Vagina (tissue), 2 donors: Measurements from ENCODE around the gene SLC8A1. TPM values are rescaled to one million over a fixed set of nuclear protein-coding genes. Genes with fewer than 3 reads are reported as not detected.

Experiments used
- DNase-seq, 2 donors: peaks; one replicate each; pipeline ENCODE4 v3.0.0-alpha.2; 2017; ENCODE audit errors: extremely low spot score in 2 of 2
- H3K27ac ChIP-seq: fragments of 200-600 bp; sonication (generic); one replicate; pipeline ENCODE4 v1.5.1; 2019
- H3K27me3 ChIP-seq: fragments of 200-600 bp; sonication (generic); one replicate; pipeline ENCODE4 v1.5.1; 2019
- H3K36me3 ChIP-seq, 2 donors: fragments of 200-600 bp; sonication (generic); one replicate each; pipeline ENCODE4 v1.5.1; 2017 to 2019
- H3K4me1 ChIP-seq: fragments of 200-600 bp; sonication (generic); one replicate; pipeline ENCODE4 v1.5.1; 2019
- H3K4me3 ChIP-seq, 2 donors: fragments of 200-600 bp; sonication (generic); 1 replicate in 1 of 2; 2 replicates in 1 of 2; pipeline ENCODE4 v1.5.1; 2016 to 2019
- H3K9me3 ChIP-seq: fragments of 200-600 bp; sonication (generic); one replicate; pipeline ENCODE4 v1.5.1; 2019
- CTCF ChIP-seq, 3 experiments: fragments of 450-650 bp in 2 of 3; fragments of 200-600 bp in 1 of 3; sonication (generic) in 1 of 3; IDR thresholded peaks; one replicate each; pipeline ENCODE4 v1.5.1; 2017 to 2019; ENCODE audit warnings: antibody characterized with exemption in 3 of 3, mild to moderate bottlenecking in 2 of 3, moderate library complexity in 2 of 3
- POLR2A ChIP-seq, 2 donors: fragments of 450-650 bp; IDR thresholded peaks; one replicate each; pipeline ENCODE4 v1.6.1; 2017; ENCODE audit warnings: antibody characterized with exemption in 2 of 2, mild to moderate bottlenecking in 2 of 2, moderate library complexity in 2 of 2
- POLR2AphosphoS5 ChIP-seq, 2 donors: sonication (generic); formaldehyde crosslinking; IDR thresholded peaks; one replicate each; pipeline ENCODE4 v1.9.0; 2017; ENCODE audit warnings: antibody characterized with exemption in 2 of 2, mild to moderate bottlenecking in 2 of 2, low read depth in 1 of 2; ENCODE audit not compliant: insufficient read depth in 1 of 2
- intact Hi-C: fragments of 100-400 bp; cut with DNase I; formaldehyde crosslinking; loops from one replicate; pipeline ENCODE4 v1.15.1; 2023
- total RNA-seq: library from RNA; depleted of rRNA; stranded (reverse); fragments of >200 nt; gene quantifications from one replicate; pipeline ENCODE4 v1.2.3, GENCODE V29; 2016

The SLC8A1 gene
- total RNA-seq, 1 donor from 2014 or later: 40.8 TPM

DNA sequence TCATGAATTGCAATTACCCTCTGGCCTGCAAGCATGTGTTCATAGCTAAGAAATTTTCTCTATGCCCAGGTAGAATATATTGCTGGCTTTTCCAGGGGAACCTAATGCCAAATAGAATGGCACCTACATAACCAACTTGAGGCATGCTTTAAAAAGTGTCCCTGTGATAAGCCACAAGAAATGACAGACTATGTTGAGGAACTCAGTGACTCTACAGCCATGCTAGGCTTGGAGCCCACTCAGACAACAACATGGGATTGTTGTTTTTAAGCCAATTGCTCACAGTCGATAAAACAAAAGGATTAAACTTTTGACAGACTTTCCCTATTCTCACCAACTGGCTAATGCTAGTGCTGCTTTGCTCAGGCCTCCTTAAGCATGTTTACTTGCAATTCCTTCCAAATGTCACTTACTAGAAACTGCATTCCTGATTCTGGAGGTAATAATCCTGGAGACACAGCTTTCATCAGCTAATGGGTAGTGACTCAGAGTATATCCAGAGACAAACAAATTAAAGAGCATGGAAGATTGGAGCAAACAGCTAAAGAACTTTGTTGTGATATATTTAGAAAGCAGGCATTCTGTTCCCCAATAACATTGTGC is 249.0 kb downstream of the SLC8A1 start:
- Histone ChIP-seq H3K27ac (no peak overlapping the region), H3K9me3 (no peaks in the 10 kb centered on the region), H3K27me3 (no peaks in the 10 kb centered on the region), H3K36me3 (no peaks in the 10 kb centered on the region), H3K4me3 (no peak overlapping the region), H3K4me1 (peaks cover 20% of the 10 kb centered on the region)
- intact Hi-C loops: no loop called here
- no peak for DNase-seq
- no peak for TF ChIP-seq CTCF (IDR thresholded peaks at IDR 0.05)
- TF ChIP-seq POLR2A (IDR thresholded peaks at IDR 0.05): no peak
- TF ChIP-seq POLR2AphosphoS5 (IDR thresholded peaks at IDR 0.05; ENCODE audit: insufficient read depth in 1 of 2, low read depth in 1 of 2): no peak

DNA sequence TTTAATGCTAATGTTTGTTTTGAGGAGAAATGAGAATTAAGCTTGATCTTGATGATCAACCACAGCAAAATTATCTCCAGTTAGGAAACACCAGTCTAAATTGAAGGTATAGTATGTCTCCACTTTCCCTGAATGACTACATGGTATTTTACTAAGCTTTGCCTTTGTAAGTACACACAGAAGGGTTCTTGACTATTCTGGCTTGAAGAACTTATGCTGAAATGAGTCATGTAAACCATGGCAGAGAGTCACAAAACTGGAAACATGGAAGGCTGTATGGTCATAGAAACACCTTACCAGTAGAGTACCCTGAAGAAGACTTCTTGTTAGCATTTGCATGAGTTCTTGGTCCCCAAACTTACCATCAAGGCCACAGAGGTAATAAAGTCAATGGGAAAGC is 250.5 kb downstream of the SLC8A1 start:
- H3K9me3 ChIP-seq: no peaks in the 10 kb centered on the region
- TF ChIP-seq CTCF (IDR thresholded peaks at IDR 0.05) (no peak), POLR2AphosphoS5 (IDR thresholded peaks at IDR 0.05; ENCODE audit: insufficient read depth in 1 of 2, low read depth in 1 of 2) (no peak), POLR2A (IDR thresholded peaks at IDR 0.05) (no peak)
- H3K4me3 ChIP-seq: no peak overlapping the region
- peaks cover 20% of the 10 kb centered on the region for H3K4me1 ChIP-seq
- DNase-seq: no peak
- intact Hi-C loops: no loop called here
- H3K27me3 ChIP-seq: no peaks in the 10 kb centered on the region
- H3K36me3 ChIP-seq: no peaks in the 10 kb centered on the region
- H3K27ac ChIP-seq: no peak overlapping the region

GRCh38 chr2:40200366-40200915 is 251.4 kb downstream of the SLC8A1 start:
- H3K36me3 ChIP-seq: no peaks in the 10 kb centered on the region
- intact Hi-C loops: no loop called here
- no peak overlapping the region for H3K27ac ChIP-seq
- no peaks in the 10 kb centered on the region for H3K9me3 ChIP-seq
- DNase-seq: no peak
- H3K4me1 ChIP-seq: peaks cover 20% of the 10 kb centered on the region
- H3K27me3 ChIP-seq: no peaks in the 10 kb centered on the region
- H3K4me3 ChIP-seq: no peak overlapping the region
- TF ChIP-seq POLR2A (IDR thresholded peaks at IDR 0.05) (no peak), CTCF (IDR thresholded peaks at IDR 0.05) (no peak), POLR2AphosphoS5 (IDR thresholded peaks at IDR 0.05; ENCODE audit: insufficient read depth in 1 of 2, low read depth in 1 of 2) (no peak)

DNA sequence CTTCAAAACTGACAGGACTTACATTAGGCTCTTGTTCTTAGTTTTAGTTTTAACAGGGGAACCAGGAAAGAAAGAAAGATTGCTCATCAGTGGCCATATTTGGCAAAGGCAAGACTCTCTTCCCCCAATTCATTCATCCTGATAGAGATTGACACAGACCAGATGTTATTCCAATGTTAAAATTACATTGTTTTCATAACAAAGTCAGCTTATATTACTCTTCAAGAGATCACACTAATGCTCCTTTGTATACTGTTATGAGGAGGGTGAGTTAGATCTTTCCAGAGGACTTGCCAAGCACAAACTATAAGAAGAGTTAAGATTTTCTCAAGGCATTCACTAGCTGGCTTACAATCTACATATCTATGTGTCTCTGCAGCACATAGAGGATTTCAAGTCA is 252.1 kb downstream of the SLC8A1 start:
- Histone ChIP-seq H3K27me3 (no peaks in the 10 kb centered on the region), H3K4me1 (peaks cover 20% of the 10 kb centered on the region), H3K9me3 (no peaks in the 10 kb centered on the region), H3K4me3 (no peak overlapping the region), H3K27ac (no peak overlapping the region), H3K36me3 (no peaks in the 10 kb centered on the region)
- no peak for DNase-seq
- no peak for TF ChIP-seq CTCF (IDR thresholded peaks at IDR 0.05)
- TF ChIP-seq POLR2AphosphoS5 (IDR thresholded peaks at IDR 0.05; ENCODE audit: insufficient read depth in 1 of 2, low read depth in 1 of 2): no peak
- TF ChIP-seq POLR2A (IDR thresholded peaks at IDR 0.05): no peak
- intact Hi-C loops: no loop called here

DNA sequence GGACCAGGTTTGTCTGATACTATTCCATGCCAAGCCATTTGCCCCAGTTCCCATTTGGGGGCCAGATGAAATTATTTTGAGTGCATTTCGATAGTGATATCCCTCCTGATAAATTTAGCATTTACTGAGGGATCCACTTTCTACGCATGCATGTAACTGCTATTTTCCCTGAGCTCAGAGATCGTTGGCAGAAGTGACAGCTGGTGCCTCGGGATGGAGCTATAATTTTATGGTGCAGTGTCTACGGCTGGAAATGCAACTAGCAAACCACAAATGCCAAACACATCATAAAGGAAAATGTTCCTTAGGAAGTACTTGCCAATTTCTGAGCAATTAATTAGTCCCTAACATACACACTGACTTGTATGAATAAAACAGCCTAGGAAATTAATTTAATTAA is 254.8 kb downstream of the SLC8A1 start:
- no peak for TF ChIP-seq POLR2A (IDR thresholded peaks at IDR 0.05)
- no peak for TF ChIP-seq POLR2AphosphoS5 (IDR thresholded peaks at IDR 0.05; ENCODE audit: insufficient read depth in 1 of 2, low read depth in 1 of 2)
- no peak for TF ChIP-seq CTCF (IDR thresholded peaks at IDR 0.05)

More for the DNA sequence above, 254.8 kb downstream of the SLC8A1 start:
- Histone ChIP-seq H3K27me3 (no peaks in the 10 kb centered on the region), H3K4me3 (no peak overlapping the region), H3K36me3 (no peaks in the 10 kb centered on the region), H3K4me1 (peaks cover 8% of the 10 kb centered on the region), H3K9me3 (no peaks in the 10 kb centered on the region), H3K27ac (no peak overlapping the region)
- intact Hi-C loops: no loop called here
- DNase-seq: no peak
